ENCODE measurements around the gene NTSR2.
"Not testable (repeated sequence)": the region's sequence is repeated elsewhere in the genome, so short reads cannot be mapped to it uniquely, and the experiment has no call there.

Gene NTSR2

DNA sequence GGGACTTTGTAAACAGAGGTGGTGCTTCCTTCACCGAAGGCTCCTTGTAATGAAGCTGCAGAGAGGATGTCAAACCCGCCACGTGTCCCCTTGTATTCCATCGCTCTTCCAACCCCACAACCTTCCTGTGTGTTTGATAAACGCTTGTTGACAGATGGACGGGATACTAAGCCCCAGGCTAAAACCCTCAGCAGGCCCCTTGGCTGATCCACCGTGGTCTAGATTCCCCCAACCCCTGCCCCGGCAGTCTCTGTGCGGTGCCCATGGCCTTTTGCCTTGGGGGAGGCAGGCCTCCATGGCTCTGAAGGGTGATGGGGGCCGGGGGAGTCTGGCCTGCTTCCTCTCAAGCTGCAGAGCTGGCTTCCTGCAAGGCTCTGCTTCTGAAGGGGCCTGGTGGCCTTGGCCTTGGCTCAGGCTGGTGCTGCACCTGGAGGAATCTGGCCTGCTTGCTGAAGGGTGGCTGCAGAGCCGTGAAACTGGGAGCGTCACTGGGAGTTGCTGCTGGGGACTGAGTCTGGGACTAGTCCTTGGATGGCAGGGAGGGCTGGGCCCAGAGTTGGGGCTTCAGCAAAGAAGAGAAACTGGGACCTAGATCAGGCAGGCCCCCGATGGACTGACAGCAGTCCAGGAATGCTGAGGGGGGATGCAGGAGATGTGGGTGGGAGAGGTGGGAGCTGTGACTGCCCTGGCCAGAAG is 9.6 kb upstream of the NTSR2 start:
- DNase-seq (ENCODE audit: low spot score), result no peak

DNA sequence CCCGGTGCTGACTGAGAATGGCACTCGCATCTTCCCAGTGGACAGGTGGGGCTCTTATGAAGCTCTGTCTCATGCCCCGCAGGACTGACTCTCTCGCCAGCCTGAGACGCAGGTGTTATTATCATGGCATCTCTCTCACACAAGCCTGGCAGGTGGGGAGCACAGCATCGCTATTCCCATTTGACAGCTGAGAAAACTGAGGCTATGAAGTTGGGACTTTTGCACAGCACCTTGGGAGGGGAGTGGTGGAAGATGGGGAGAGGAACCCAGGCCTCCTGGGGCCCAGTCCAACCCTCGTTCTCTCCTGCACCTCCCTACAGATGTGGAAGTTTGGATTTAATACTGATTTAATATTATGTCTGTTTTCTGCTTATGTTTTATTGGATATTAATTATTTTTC is 9.0 kb upstream of the NTSR2 start:
- no peak for DNase-seq (ENCODE audit: low spot score)

GRCh38 chr2:11678306-11678960 is 8.4 kb upstream of the NTSR2 start:
- no peak for DNase-seq (ENCODE audit: low spot score)

DNA sequence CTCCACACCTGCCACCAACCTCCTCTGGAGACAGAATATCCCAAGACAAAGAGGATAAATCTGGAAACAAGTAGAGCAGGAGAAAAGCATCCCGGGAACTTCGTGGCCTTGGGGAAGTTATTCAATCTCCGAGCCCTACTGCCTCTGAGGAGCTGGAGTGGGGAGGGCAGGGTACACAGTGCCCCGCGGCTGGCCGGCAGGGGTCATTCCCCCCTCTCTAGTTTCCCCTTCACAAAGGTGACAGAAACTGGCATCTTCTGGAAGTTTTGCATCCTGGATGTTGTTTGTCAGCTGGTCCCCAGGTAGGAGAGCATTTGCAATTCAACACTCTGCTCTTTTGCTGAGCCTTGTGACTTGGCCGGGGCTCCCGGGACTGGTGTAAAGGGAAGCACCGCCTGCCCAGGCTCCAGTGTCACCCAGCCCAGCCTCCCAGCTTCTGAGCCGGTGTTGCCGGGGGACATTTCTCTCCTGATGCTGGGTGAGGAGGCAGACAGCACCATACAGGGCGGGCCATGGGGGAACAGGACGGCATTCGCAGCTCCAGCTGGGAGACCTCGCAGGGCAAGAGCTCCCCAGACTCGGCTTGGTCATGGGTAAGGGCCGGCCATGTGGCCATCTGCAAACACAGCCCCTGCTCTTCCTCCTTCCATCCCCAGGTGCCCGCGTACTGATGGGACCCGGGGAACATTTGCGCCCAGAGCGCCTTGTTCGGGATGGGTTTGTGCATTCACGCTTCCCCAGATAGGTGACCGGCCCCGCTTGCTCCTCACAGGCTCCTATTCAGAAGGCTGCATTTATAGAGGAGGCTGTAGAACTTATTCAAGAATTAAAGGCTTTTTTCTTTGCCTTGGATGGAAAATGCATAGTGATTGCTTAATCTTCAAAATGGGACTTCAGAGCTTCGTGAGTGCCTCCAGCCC is 7.4 kb upstream of the NTSR2 start:
- peak; percentile 47 for DNase-seq (ENCODE audit: low spot score)

GRCh38 chr2:11676640-11677039 is 6.6 kb upstream of the NTSR2 start:
- DNase-seq (ENCODE audit: low spot score), result no peak

- DNase-seq (ENCODE audit: low spot score), result no peak
These were observed 5.6 kb upstream of the NTSR2 start for GRCh38 chr2:11675423-11676112.

GRCh38 chr2:11674983-11675382 is 5.0 kb upstream of the NTSR2 start:
- DNase-seq (ENCODE audit: low spot score), result no peak

GRCh38 chr2:11672407-11672806 is 2.4 kb upstream of the NTSR2 start:
- DNase-seq (ENCODE audit: low spot score), result no peak

GRCh38 chr2:11667866-11668637 is 1.9 kb downstream of the NTSR2 start:
- no peak for DNase-seq (ENCODE audit: low spot score)

- no peak for DNase-seq (ENCODE audit: low spot score)
These were observed 2.8 kb downstream of the NTSR2 start for GRCh38 chr2:11667194-11667593.

DNA sequence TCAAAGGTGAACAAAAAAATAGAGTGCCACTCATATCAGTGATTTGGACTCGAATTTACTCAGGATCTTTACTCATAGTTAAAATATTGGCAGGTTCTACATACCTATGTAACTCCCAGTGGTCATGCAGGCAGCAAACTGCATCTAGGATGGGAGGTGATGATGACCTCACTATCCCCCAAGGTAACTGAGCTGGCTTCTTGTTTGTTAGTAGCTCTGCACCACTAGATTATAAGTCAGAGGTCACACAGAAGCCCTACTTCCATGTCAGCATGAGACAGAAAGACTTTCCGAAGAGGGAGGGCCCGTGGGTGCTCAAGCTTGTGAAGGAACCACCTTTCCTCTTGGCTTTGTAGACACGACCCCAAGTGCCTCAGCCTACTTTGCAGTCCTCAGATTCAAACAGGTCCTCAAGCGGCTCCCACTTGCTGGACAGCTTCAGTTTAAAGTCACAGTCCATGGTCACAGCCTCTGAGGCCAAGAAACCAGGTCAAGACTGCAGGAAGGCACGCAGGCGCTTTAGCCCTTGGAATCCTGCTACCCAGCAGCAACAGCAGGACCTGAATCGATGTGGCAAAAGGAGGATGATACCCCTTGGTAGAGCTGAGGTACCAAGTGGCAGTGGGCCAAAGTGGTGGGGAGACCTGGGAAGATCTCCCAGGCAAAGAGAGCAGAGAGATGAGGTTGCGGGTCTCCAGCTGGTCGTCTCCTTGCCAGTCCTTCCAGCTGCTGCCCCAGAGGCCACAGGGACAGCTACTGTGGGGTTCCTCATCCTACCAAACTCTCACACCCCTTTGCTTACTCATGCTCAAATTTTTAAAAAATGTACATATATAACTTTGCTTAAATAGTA is 4.3 kb downstream of the NTSR2 start:
- no peak for DNase-seq (ENCODE audit: low spot score)

DNA sequence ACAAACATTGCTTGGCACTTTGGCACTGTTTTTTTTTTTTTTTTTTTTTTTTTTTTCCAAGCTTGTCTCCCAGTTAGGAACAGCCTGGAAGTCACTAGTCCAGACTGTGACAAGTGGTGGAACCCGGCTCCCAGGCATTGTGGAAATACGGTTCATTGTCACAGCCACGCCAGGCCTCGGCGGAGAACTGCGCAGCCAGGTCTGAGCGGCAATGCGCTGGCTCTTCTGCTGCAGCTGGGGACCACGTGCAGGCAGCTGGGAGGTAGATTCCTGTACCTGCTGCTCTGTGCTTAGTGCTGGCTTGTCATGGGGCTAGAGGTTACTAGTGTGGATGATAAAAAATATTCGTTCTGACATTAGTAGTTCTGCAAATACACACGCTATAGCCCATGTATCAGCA is 5.0 kb downstream of the NTSR2 start:
- DNase-seq (ENCODE audit: low spot score), result no peak

DNA sequence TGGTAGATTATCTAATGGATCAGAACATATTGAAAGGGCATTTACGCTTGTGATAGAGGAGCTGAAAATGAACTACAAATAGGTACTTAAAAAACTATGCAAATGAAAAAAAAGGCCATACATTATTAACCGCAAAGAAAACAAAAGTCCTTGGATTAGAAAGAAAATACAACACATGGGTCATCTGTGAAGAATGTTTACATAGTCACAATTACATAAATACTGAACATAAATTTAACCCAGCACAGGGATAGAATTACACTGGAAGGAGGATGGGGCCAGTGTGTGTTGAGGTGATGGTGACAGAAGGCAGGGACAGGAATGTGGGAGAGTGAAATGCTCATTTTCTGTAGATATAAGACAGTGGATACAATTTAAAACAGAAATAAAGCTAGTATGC is 6.6 kb downstream of the NTSR2 start:
- DNase-seq (ENCODE audit: low spot score), result no peak

DNA sequence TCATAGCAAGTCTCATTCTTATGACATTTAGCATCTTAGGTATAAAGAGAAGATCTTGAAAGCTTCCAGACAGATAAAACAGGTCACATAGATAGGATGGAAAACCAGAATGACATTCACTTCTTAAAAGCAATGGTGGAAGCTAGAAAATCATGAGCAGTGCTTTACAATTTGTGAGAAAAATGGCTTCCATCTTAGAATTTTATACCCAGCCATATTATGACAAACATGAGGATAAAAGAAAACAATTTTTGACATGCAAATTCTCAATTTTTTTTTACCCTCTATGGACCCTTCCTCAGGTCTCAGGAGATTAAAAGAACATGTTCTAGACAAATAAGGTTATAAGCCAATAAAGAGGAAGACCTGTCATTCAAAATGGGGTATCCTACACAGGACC is 7.1 kb downstream of the NTSR2 start:
- DNase-seq (ENCODE audit: low spot score), result no peak

DNA sequence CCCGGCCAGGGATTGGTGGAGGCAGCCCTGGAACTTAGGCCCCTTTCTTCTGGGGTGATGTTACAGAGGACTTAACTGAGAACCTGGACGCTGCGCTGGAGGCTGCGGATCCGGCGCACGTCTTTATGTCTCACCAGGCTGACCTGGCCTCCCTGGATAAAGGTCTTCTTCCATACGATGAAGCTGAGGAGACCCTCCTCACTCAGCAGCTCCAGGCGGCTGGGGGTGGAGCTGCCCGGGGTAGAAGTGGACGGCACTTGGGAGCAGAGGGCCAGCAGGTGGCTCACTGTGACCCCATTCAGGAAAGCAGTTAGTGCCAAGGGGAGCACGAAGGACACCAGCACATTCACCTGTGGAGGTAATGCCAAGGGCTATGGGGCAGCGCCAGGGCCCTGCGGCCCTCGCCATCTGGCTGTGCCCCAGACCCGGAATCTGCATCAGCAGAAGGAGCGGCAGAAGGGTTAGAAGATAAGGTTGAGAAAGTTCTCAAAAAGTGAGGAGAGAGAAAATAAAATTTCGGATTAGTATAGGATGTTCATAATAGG is 8.0 kb downstream of the NTSR2 start:
- DNase-seq (ENCODE audit: low spot score), result no peak

- DNase-seq (ENCODE audit: low spot score), result not testable (repeated sequence)
These were observed 9.6 kb downstream of the NTSR2 start for GRCh38 chr2:11660396-11660795.

- no peak for DNase-seq (ENCODE audit: low spot score)
These were observed 10.1 kb downstream of the NTSR2 start for GRCh38 chr2:11659851-11660250.

DNA sequence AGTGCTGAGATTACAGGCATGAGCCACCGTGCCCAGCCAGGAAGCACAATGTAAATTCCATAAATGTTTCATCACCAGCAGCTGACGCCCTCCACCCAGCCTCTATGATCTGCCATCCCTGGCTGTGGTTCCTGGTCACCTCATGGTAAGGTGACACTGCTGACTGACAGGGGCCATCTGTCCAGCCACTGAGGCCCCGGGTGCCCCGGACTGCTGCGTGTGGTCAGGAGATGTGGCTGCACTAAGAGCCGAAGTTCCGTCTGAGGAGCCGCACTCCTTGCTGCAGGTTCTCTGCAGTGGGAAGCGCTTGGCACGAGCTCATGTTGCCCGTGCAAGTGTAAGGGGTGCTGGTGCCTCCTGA is 10.9 kb downstream of the NTSR2 start:
- no peak for DNase-seq (ENCODE audit: low spot score)

GRCh38 chr2:11658208-11659114 is 11.5 kb downstream of the NTSR2 start:
- DNase-seq (ENCODE audit: low spot score), result no peak

All from Ammon's horn (tissue), 1 donor.